GM23248 (cell line): ENCODE measurements around the gene AK2. TPM values are rescaled to one million over a fixed set of nuclear protein-coding genes. Genes with fewer than 3 reads are reported as not detected.

Experiments
- DNase-seq: peaks from one replicate; pipeline ENCODE4 v3.0.0-alpha.2; 2015
- H2AFZ ChIP-seq: fragments of 200-600 bp; sonication (generic); 2 replicates; pipeline ENCODE4 v1.6.1; 2016; ENCODE audit warnings: antibody characterized with exemption
- H3F3A ChIP-seq: fragments of 200-600 bp; sonication (generic); 2 replicates; pipeline ENCODE4 v1.6.1; 2016; ENCODE audit warnings: mild to moderate bottlenecking, antibody characterized with exemption, mixed run types; ENCODE audit not compliant: insufficient read depth
- H3K27ac ChIP-seq: fragments of 200-600 bp; sonication (generic); 2 replicates; pipeline ENCODE4 v1.5.1; 2016; ENCODE audit warnings: mild to moderate bottlenecking
- H3K27me3 ChIP-seq: fragments of 200-600 bp; sonication (generic); replicated peaks from 2 replicates; pipeline ENCODE4 v1.6.1; 2016; ENCODE audit warnings: mild to moderate bottlenecking; ENCODE audit not compliant: insufficient read depth
- H3K36me3 ChIP-seq: fragments of 200-600 bp; sonication (generic); 2 replicates; pipeline ENCODE4 v1.6.1; 2016; ENCODE audit warnings: low read depth, mild to moderate bottlenecking
- H3K4me1 ChIP-seq: fragments of 200-600 bp; sonication (generic); 2 replicates; pipeline ENCODE4 v1.6.1; 2016; ENCODE audit warnings: mild to moderate bottlenecking; ENCODE audit not compliant: insufficient read depth
- H3K4me2 ChIP-seq: fragments of 200-600 bp; sonication (generic); one replicate; pipeline ENCODE4 v1.6.1; 2016; ENCODE audit warnings: mild to moderate bottlenecking; ENCODE audit not compliant: unreplicated experiment
- H3K4me3 ChIP-seq: fragments of 200-600 bp; sonication (generic); 2 replicates; pipeline ENCODE4 v1.5.1; 2016; ENCODE audit warnings: mild to moderate bottlenecking
- H3K79me2 ChIP-seq: fragments of 200-600 bp; sonication (generic); 2 replicates; pipeline ENCODE4 v1.6.1; 2016; ENCODE audit warnings: mild to moderate bottlenecking; ENCODE audit not compliant: insufficient read depth
- H3K9ac ChIP-seq: fragments of 200-600 bp; sonication (generic); 2 replicates; pipeline ENCODE4 v1.6.1; 2016; ENCODE audit warnings: mild to moderate bottlenecking
- H3K9me2 ChIP-seq: fragments of 200-600 bp; sonication (generic); 2 replicates; pipeline ENCODE4 v1.6.1; 2016; ENCODE audit warnings: mixed run types, mild to moderate bottlenecking, moderate library complexity; ENCODE audit not compliant: insufficient read depth
- H3K9me3 ChIP-seq: fragments of 200-600 bp; sonication (generic); one replicate; pipeline ENCODE4 v1.6.1; 2017; ENCODE audit warnings: low read depth
- H4K20me1 ChIP-seq: fragments of 200-600 bp; sonication (generic); 2 replicates; pipeline ENCODE4 v1.6.0; 2016; ENCODE audit not compliant: insufficient read depth
- EZH2 ChIP-seq: fragments of 200-600 bp; sonication (generic); IDR thresholded peaks from 2 replicates; pipeline ENCODE4 v1.6.1; 2018; ENCODE audit warnings: antibody characterized with exemption, mild to moderate bottlenecking; ENCODE audit not compliant: insufficient read depth, poor library complexity, severe bottlenecking
- EZH2phosphoT487 ChIP-seq: fragments of 200-600 bp; sonication (generic); IDR thresholded peaks from 2 replicates; pipeline ENCODE4 v1.6.1; 2018; ENCODE audit warnings: antibody characterized with exemption, moderate library complexity, mild to moderate bottlenecking, low read depth; ENCODE audit not compliant: insufficient read depth
- WGBS, 2 experiments: methylation state at CpG; one replicate each; pipeline ENCODE4 v1.1.6; 2015 to 2017; ENCODE audit warnings: low lambda C conversion rate in 2 of 2, low coverage in 1 of 2; ENCODE audit errors: missing lambda C conversion rate in 2 of 2; 5-methylcytosine and 5-hydroxymethylcytosine counted together
- in situ Hi-C: fragments of 300-500 bp; cut with MboI; formaldehyde crosslinking; loops from 2 replicates; pipeline ENCODE4 v1.15.0; 2020
- polyA plus RNA-seq: library from polyadenylated mRNA; unstranded; fragments of >200 nt; fragmentation: Nextera tagmentation; extraction: Ambion mirVana; gene quantifications from 2 replicates; pipeline ENCODE4 v1.2.1, GENCODE V29; 2016
- total RNA-seq: library from RNA; depleted of rRNA; stranded (reverse); fragments of >200 nt; shearing (Covaris generic); gene quantifications from 2 replicates; pipeline ENCODE4 v1.2.3, GENCODE V29; 2014

Gene AK2
- total and polyA plus RNA-seq, 2 experiments from 2014 or later, result 134 to 179 TPM

GRCh38 chr1:32985226-32985625 is 51.5 kb downstream of the AK2 start:
- H3K9me3 ChIP-seq, result no peaks in the 10 kb centered on the region
- H3K79me2 ChIP-seq, result no peaks in the 10 kb centered on the region
- H3K4me2 ChIP-seq, result no peak overlapping the region
- no peak for DNase-seq
- peaks cover 30% of the 10 kb centered on the region for H3F3A ChIP-seq
- TF ChIP-seq EZH2 (no peak), EZH2phosphoT487 (no peak)
- no peaks in the 10 kb centered on the region for H4K20me1 ChIP-seq
- no peak overlapping the region for H3K27ac ChIP-seq
- no peak overlapping the region for H3K9ac ChIP-seq
- H3K4me3 ChIP-seq, result no peak overlapping the region
- WGBS, 2 experiments, result 92 to 93% methylated on average over 1 of the region's 1 CpG
- no peak overlapping the region for H2AFZ ChIP-seq
- H3K9me2 ChIP-seq, result no peaks in the 10 kb centered on the region
- peaks cover 37% of the 10 kb centered on the region for H3K4me1 ChIP-seq
- no peaks in the 10 kb centered on the region for H3K27me3 ChIP-seq
- in situ Hi-C loops, result no loop called here
- H3K36me3 ChIP-seq, result no peaks in the 10 kb centered on the region

GRCh38 chr1:32984455-32985171 is 52.1 kb downstream of the AK2 start:
- WGBS, 2 experiments, result 44 to 50% methylated on average over 1 of the region's 1 CpG
- peaks cover 25% of the 10 kb centered on the region for H3F3A ChIP-seq
- H3K4me1 ChIP-seq, result peaks cover 32% of the 10 kb centered on the region
- in situ Hi-C loops, result no loop called here
- no peak overlapping the region for H2AFZ ChIP-seq
- H3K4me3 ChIP-seq, result no peak overlapping the region
- peak overlapping the region; percentile 38 for H3K27ac ChIP-seq
- no peaks in the 10 kb centered on the region for H3K27me3 ChIP-seq
- no peaks in the 10 kb centered on the region for H3K79me2 ChIP-seq
- TF ChIP-seq EZH2phosphoT487 (no peak), EZH2 (no peak)
- no peaks in the 10 kb centered on the region for H3K9me2 ChIP-seq
- no peaks in the 10 kb centered on the region for H3K9me3 ChIP-seq
- DNase-seq, result peak; percentile 67
- no peak overlapping the region for H3K4me2 ChIP-seq
- H4K20me1 ChIP-seq, result no peaks in the 10 kb centered on the region
- no peaks in the 10 kb centered on the region for H3K36me3 ChIP-seq
- H3K9ac ChIP-seq, result peak overlapping the region; percentile 12; the same call in 1 of the 2 replicates

GRCh38 chr1:32984090-32984454 is 52.6 kb downstream of the AK2 start:
- peaks cover 28% of the 10 kb centered on the region for H3K4me1 ChIP-seq
- DNase-seq, result peak; percentile 40
- no peak overlapping the region for H2AFZ ChIP-seq
- WGBS, 2 experiments, result 44 to 63% methylated on average over 4 of the region's 4 CpGs
- H3F3A ChIP-seq, result peaks cover 21% of the 10 kb centered on the region
- H3K9me2 ChIP-seq, result no peaks in the 10 kb centered on the region
- no peaks in the 10 kb centered on the region for H3K27me3 ChIP-seq
- no peak overlapping the region for H3K4me3 ChIP-seq
- H3K79me2 ChIP-seq, result no peaks in the 10 kb centered on the region
- in situ Hi-C loops, result no loop called here
- H3K4me2 ChIP-seq, result no peak overlapping the region
- no peaks in the 10 kb centered on the region for H4K20me1 ChIP-seq
- H3K9me3 ChIP-seq, result no peaks in the 10 kb centered on the region
- H3K9ac ChIP-seq, result peak overlapping the region; percentile 12; the same call in 1 of the 2 replicates
- H3K36me3 ChIP-seq, result no peaks in the 10 kb centered on the region
- TF ChIP-seq EZH2 (no peak), EZH2phosphoT487 (no peak)
- H3K27ac ChIP-seq, result peak overlapping the region; percentile 38

GRCh38 chr1:32983020-32983419 is 53.7 kb downstream of the AK2 start:
- H3K27ac ChIP-seq, result no peak overlapping the region
- no peak for TF ChIP-seq EZH2phosphoT487
- no peak for TF ChIP-seq EZH2
- peaks cover 20% of the 10 kb centered on the region for H3K4me1 ChIP-seq
- H3K27me3 ChIP-seq, result no peaks in the 10 kb centered on the region
- no peaks in the 10 kb centered on the region for H4K20me1 ChIP-seq
- H2AFZ ChIP-seq, result no peak overlapping the region
- in situ Hi-C loops, result no loop called here
- no peaks in the 10 kb centered on the region for H3K79me2 ChIP-seq
- peaks cover 11% of the 10 kb centered on the region; the same call in 1 of the 2 replicates for H3F3A ChIP-seq
- H3K36me3 ChIP-seq, result no peaks in the 10 kb centered on the region
- DNase-seq, result no peak
- H3K4me2 ChIP-seq, result no peak overlapping the region
- H3K9me2 ChIP-seq, result no peaks in the 10 kb centered on the region
- no peak overlapping the region for H3K9ac ChIP-seq
- H3K4me3 ChIP-seq, result no peak overlapping the region
- WGBS, 2 experiments, result 93 to 96% methylated on average over 3 of the region's 3 CpGs
- no peaks in the 10 kb centered on the region for H3K9me3 ChIP-seq
